ENCODE results near the gene CCL3.
"Not testable (repeated sequence)": the region's sequence is repeated elsewhere in the genome, so short reads cannot be mapped to it uniquely, and the experiment has no call there.

CCL3 gene

GRCh38 chr17:36115649-36115977 lies 25.7 kb upstream of the CCL3 start:
- not testable (repeated sequence) for DNase-seq (ENCODE audit: low read depth in 2 of 2)

- not testable (repeated sequence) for DNase-seq (ENCODE audit: low read depth in 2 of 2)
These were observed 25.2 kb upstream of the CCL3 start for GRCh38 chr17:36114971-36115648.

GRCh38 chr17:36113131-36113530 lies 23.2 kb upstream of the CCL3 start:
- not testable (repeated sequence) for DNase-seq (ENCODE audit: low read depth in 2 of 2)

- no peak for DNase-seq (ENCODE audit: low read depth in 2 of 2)
These were observed 22.6 kb upstream of the CCL3 start for GRCh38 chr17:36112572-36112971.

GRCh38 chr17:36111068-36111490 lies 21.1 kb upstream of the CCL3 start:
- DNase-seq (ENCODE audit: low read depth in 2 of 2) = no peak

GRCh38 chr17:36108265-36108664 lies 18.3 kb upstream of the CCL3 start:
- DNase-seq (ENCODE audit: low read depth in 2 of 2) = not testable (repeated sequence)

- no peak for DNase-seq (ENCODE audit: low read depth in 2 of 2)
These were observed 17.7 kb upstream of the CCL3 start for GRCh38 chr17:36107660-36108059.

- no peak for DNase-seq (ENCODE audit: low read depth in 2 of 2)
These were observed 16.5 kb upstream of the CCL3 start for GRCh38 chr17:36106493-36106835.

GRCh38 chr17:36105781-36106492 lies 16.0 kb upstream of the CCL3 start:
- DNase-seq (ENCODE audit: low read depth in 2 of 2) = no peak

GRCh38 chr17:36104701-36105181 lies 14.8 kb upstream of the CCL3 start:
- DNase-seq (ENCODE audit: low read depth in 2 of 2) = no peak

GRCh38 chr17:36104246-36104645 lies 14.3 kb upstream of the CCL3 start:
- not testable (repeated sequence) for DNase-seq (ENCODE audit: low read depth in 2 of 2)

GRCh38 chr17:36103401-36103975 lies 13.5 kb upstream of the CCL3 start, which contains the start of gene CCL4:
Gene CCL4, plus strand, starts transcription at chr17:36103827. Its CDS starts 79 bp downstream, at chr17:36103906.
- DNase-seq (ENCODE audit: low read depth in 2 of 2) = peak; percentile 19 to 41

GRCh38 chr17:36099004-36099403 lies 9.1 kb upstream of the CCL3 start:
- DNase-seq (ENCODE audit: low read depth in 2 of 2) = not testable (repeated sequence)

GRCh38 chr17:36095992-36096391 lies 6.0 kb upstream of the CCL3 start:
- DNase-seq (ENCODE audit: low read depth in 2 of 2) = no peak

- DNase-seq (ENCODE audit: low read depth in 2 of 2) = no peak
These were observed 4.8 kb upstream of the CCL3 start for GRCh38 chr17:36094746-36095145.

GRCh38 chr17:36094232-36094631 lies 4.3 kb upstream of the CCL3 start:
- no peak for DNase-seq (ENCODE audit: low read depth in 2 of 2)

GRCh38 chr17:36092715-36093114 lies 2.8 kb upstream of the CCL3 start:
- DNase-seq (ENCODE audit: low read depth in 2 of 2) = not testable (repeated sequence)

- no peak for DNase-seq (ENCODE audit: low read depth in 2 of 2)
These were observed 2.3 kb upstream of the CCL3 start for GRCh38 chr17:36092230-36092629.

GRCh38 chr17:36089339-36089865 lies 541 bp downstream of the CCL3 start:
- DNase-seq (ENCODE audit: low read depth in 2 of 2) = no peak

- DNase-seq (ENCODE audit: low read depth in 2 of 2) = no peak
These were observed 1.1 kb downstream of the CCL3 start for GRCh38 chr17:36088670-36089338.

- DNase-seq (ENCODE audit: low read depth in 2 of 2) = not testable (repeated sequence)
These were observed 1.9 kb downstream of the CCL3 start for GRCh38 chr17:36087897-36088572.

Data from activated CD8-positive, alpha-beta memory T cell treated with anti-CD3 and anti-CD28 coated beads for 4 hours (primary cell).